Breast epithelium (tissue), 4 donors: Measurements from ENCODE around the gene EFNB1. TPM values are rescaled to one million over a fixed set of nuclear protein-coding genes. Genes with fewer than 3 reads are reported as not detected.

Source experiments
- DNase-seq, 2 donors: peaks; one replicate each; pipeline ENCODE4 v3.0.0-alpha.2; 2019; ENCODE audit warnings: low spot score in 2 of 2
- H3K27ac ChIP-seq, 2 donors: fragments of 200-600 bp; sonication (generic) in 1 of 2; one replicate each; pipeline ENCODE4 v1.5.1; 2016 to 2019; ENCODE audit warnings: mild to moderate bottlenecking in 1 of 2
- H3K27me3 ChIP-seq, 2 donors: fragments of 200-600 bp; sonication (generic) in 1 of 2; one replicate each; pipeline versions ENCODE4 v1.5.1 to v1.6.0; 2017 to 2019; ENCODE audit warnings: control low read depth in 1 of 2, mild to moderate bottlenecking in 1 of 2
- H3K36me3 ChIP-seq: fragments of 200-600 bp; one replicate; pipeline ENCODE4 v1.5.1; 2019
- H3K4me1 ChIP-seq, 2 donors: fragments of 200-600 bp; sonication (generic); one replicate each; pipeline ENCODE4 v1.5.1; 2016 to 2019; ENCODE audit warnings: control low read depth in 1 of 2
- H3K4me3 ChIP-seq, 3 donors: fragments of 200-600 bp; sonication (generic); 1 replicate in 2 of 3; 2 replicates in 1 of 3; pipeline ENCODE4 v1.5.1; 2016 to 2019; ENCODE audit warnings: mild to moderate bottlenecking in 3 of 3, moderate library complexity in 2 of 3
- H3K9me3 ChIP-seq, 2 donors: fragments of 200-600 bp; sonication (generic) in 1 of 2; one replicate each; pipeline ENCODE4 v1.5.1; 2016 to 2019; ENCODE audit warnings: control low read depth in 1 of 2
- CTCF ChIP-seq, 3 donors: fragments of 450-650 bp; IDR thresholded peaks; one replicate each; pipeline ENCODE4 v1.5.1; 2016 to 2017; ENCODE audit warnings: antibody characterized with exemption in 3 of 3, mild to moderate bottlenecking in 3 of 3, moderate library complexity in 3 of 3
- POLR2A ChIP-seq: fragments of 450-650 bp; IDR thresholded peaks from one replicate; pipeline ENCODE4 v1.6.1; 2016; ENCODE audit warnings: antibody characterized with exemption, mild to moderate bottlenecking, moderate library complexity
- POLR2AphosphoS5 ChIP-seq, 3 donors: sonication (generic); formaldehyde crosslinking; IDR thresholded peaks; one replicate each; pipeline ENCODE4 v1.6.1; 2017; ENCODE audit warnings: antibody characterized with exemption in 3 of 3
- intact Hi-C: fragments of 100-400 bp; cut with DNase I; formaldehyde crosslinking; loops from one replicate; pipeline ENCODE4 v1.15.1; 2023; ENCODE audit warnings: low total_unique reads
- total RNA-seq, 3 donors: library from RNA; depleted of rRNA; stranded (reverse); fragments of >200 nt; gene quantifications; one replicate each; pipeline ENCODE4 v1.1.0, GENCODE V29; 2016

Gene EFNB1
- total RNA-seq, 3 donors from 2014 or later = 19.2 to 46.5 (median 41.4) TPM

GRCh38 chrX:68823413-68824151 is 5.2 kb upstream of the EFNB1 start:
- H3K4me3 ChIP-seq = no peak overlapping the region
- H3K4me1 ChIP-seq = no peaks in the 10 kb centered on the region
- H3K27ac ChIP-seq = no peak overlapping the region
- H3K36me3 ChIP-seq = no peaks in the 10 kb centered on the region
- intact Hi-C loops = no loop called here
- TF ChIP-seq POLR2AphosphoS5 (IDR thresholded peaks at IDR 0.05) = no peak
- TF ChIP-seq CTCF (IDR thresholded peaks at IDR 0.05) = no peak
- TF ChIP-seq POLR2A = no peak
- no peak for DNase-seq
- H3K9me3 ChIP-seq = no peaks in the 10 kb centered on the region
- H3K27me3 ChIP-seq = peaks cover 0 to 62% of the 10 kb centered on the region in 2 donors

DNA sequence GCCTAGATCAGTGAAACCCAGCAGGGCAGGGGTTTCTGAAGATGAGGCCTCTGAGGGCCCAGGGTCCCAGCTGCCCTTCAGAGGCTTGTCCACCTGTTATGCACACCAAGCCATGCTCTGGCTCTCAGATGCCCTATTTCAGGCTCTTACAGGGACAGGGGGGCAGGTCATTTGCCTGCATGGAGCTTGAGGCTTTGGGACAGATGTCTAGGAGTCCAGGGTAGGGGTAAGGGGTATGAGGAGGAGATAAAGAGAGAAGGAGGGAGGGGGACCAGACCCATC is 4.7 kb upstream of the EFNB1 start:
- no peak overlapping the region for H3K27ac ChIP-seq
- TF ChIP-seq POLR2A = no peak
- TF ChIP-seq POLR2AphosphoS5 (IDR thresholded peaks at IDR 0.05) = no peak
- no peak for TF ChIP-seq CTCF (IDR thresholded peaks at IDR 0.05)
- H3K4me1 ChIP-seq = no peaks in the 10 kb centered on the region
- H3K4me3 ChIP-seq = no peak overlapping the region
- DNase-seq = no peak
- H3K36me3 ChIP-seq = no peaks in the 10 kb centered on the region
- H3K9me3 ChIP-seq = no peaks in the 10 kb centered on the region
- intact Hi-C loops = no loop called here
- H3K27me3 ChIP-seq = peaks cover 0 to 63% of the 10 kb centered on the region in 2 donors

DNA sequence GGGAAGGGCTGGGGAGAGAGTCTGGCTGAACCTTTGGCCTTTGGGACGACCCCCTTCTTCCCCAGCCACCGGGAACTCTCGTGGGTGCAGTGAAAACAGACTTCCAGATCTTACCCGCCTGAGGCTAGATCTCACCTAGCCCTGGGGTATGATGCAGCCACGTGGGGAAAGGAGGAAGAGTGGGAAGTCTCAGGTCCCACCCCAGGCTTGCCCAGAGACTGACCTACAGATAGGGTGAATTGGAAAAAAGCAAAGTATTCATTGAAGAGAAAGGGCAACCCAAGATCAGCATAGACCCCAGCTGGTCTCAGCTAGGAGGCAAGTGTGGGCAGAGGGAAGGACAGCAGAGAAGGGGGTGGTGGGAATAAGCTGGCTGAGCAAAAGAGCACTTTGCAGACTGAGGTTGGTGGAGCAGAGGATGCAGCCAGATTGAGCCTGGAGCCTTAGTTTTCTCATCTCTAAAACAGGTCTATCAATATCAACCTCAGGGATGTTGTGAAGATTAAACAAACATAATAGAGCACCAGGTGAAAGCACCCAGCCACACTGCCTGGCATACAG is 4.2 kb upstream of the EFNB1 start:
- H3K27ac ChIP-seq = no peak overlapping the region
- no peak for DNase-seq
- H3K36me3 ChIP-seq = no peaks in the 10 kb centered on the region

DNA sequence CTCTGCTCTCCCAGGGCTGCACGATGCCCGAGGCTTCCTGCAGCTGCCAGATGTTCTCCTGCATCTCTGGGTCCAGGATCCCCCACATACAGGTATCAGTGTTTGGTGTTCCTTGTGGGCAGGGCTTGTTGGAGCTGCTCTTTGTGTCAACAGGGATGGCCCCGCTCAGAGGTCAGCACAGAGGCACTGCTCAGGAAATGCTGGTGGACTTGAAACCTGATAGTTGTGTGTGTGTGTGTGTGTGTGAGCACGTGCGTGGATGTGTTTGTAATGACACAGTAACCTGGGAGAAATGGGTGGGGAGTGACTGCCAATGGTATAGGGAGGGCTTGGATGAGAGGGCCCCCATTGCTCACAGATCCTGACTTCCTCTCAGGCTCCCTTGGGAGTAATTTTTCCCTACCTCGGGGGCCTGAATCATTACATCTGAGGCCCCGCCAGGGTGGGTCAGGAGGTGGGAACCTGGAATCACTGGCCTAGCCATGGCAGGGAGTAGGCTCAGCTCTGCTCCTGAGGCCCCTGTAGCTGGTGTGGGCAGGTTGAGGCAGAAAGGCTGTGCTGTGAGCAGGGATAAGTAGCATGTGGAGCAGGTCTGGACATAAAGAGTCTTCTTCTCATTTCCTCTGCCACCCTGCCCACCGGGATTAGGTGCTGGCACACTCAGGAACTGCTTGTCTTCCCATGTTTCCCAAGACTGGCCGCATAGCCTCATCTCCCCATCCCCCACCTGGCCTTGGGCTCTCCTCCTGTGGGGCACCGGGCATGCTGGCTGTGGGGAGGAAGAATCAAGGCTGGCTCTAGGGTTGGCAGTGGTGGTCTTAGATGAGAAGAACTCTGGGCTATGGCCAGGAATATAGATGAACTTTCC is 2.5 kb upstream of the EFNB1 start:
- H3K36me3 ChIP-seq = no peaks in the 10 kb centered on the region
- TF ChIP-seq POLR2A = no peak
- TF ChIP-seq POLR2AphosphoS5 (IDR thresholded peaks at IDR 0.05) = no peak
- DNase-seq = no peak
- intact Hi-C loops = no loop called here
- H3K4me1 ChIP-seq = no peaks in the 10 kb centered on the region
- no peak overlapping the region for H3K4me3 ChIP-seq
- no peaks in the 10 kb centered on the region for H3K9me3 ChIP-seq
- H3K27me3 ChIP-seq = peaks cover 0 to 68% of the 10 kb centered on the region in 2 donors
- no peak overlapping the region for H3K27ac ChIP-seq

More for the DNA sequence above, 4.2 kb upstream of the EFNB1 start:
- Histone ChIP-seq H3K4me1 (no peaks in the 10 kb centered on the region), H3K4me3 (no peak overlapping the region), H3K9me3 (no peaks in the 10 kb centered on the region), H3K27me3 (peaks cover 0 to 65% of the 10 kb centered on the region in 2 donors)
- intact Hi-C loops = no loop called here
- no peak for TF ChIP-seq CTCF (IDR thresholded peaks at IDR 0.05)
- TF ChIP-seq POLR2AphosphoS5 (IDR thresholded peaks at IDR 0.05) = no peak
- no peak for TF ChIP-seq POLR2A

GRCh38 chrX:68827256-68827655 is 1.6 kb upstream of the EFNB1 start:
- intact Hi-C loops = no loop called here
- Histone ChIP-seq H3K36me3 (no peaks in the 10 kb centered on the region), H3K4me3 (no peak overlapping the region), H3K27ac (no peak overlapping the region), H3K4me1 (no peaks in the 10 kb centered on the region), H3K27me3 (peaks cover 0 to 73% of the 10 kb centered on the region in 2 donors), H3K9me3 (no peaks in the 10 kb centered on the region)
- DNase-seq = no peak
- TF ChIP-seq CTCF (IDR thresholded peaks at IDR 0.05) (no peak), POLR2A (no peak), POLR2AphosphoS5 (IDR thresholded peaks at IDR 0.05) (no peak)
